Tibial artery (tissue), 4 donors: ENCODE data around the gene UBAC2.

Experiments used
- DNase-seq, 2 donors: peaks; one replicate each; pipeline ENCODE4 v3.0.0-alpha.2; 2019
- H3K27ac ChIP-seq, 2 donors: fragments of 200-600 bp; sonication (generic) in 1 of 2; 1 replicate in 1 of 2; 2 replicates in 1 of 2; pipeline ENCODE4 v1.5.1; 2018 to 2019; ENCODE audit warnings: mild to moderate bottlenecking in 1 of 2
- H3K27me3 ChIP-seq, 2 donors: fragments of 200-600 bp; sonication (generic) in 1 of 2; one replicate each; pipeline versions ENCODE4 v1.5.1 to v1.6.0; 2016 to 2019
- H3K36me3 ChIP-seq, 3 donors: fragments of 200-600 bp; sonication (generic) in 2 of 3; one replicate each; pipeline ENCODE4 v1.5.1; 2016 to 2019; ENCODE audit warnings: mild to moderate bottlenecking in 2 of 3
- H3K4me1 ChIP-seq, 4 donors: fragments of 200-600 bp; sonication (generic) in 2 of 4; 1 replicate in 3 of 4; 2 replicates in 1 of 4; pipeline ENCODE4 v1.5.1; 2016 to 2019
- H3K4me3 ChIP-seq, 2 donors: fragments of 200-600 bp; sonication (generic) in 1 of 2; 1 replicate in 1 of 2; 2 replicates in 1 of 2; pipeline ENCODE4 v1.5.1; 2018 to 2019; ENCODE audit warnings: mild to moderate bottlenecking in 2 of 2
- H3K9me3 ChIP-seq, 3 donors: fragments of 200-600 bp; sonication (generic) in 1 of 3; one replicate each; pipeline ENCODE4 v1.5.1; 2016 to 2019
- intact Hi-C: fragments of 100-400 bp; cut with DNase I; formaldehyde crosslinking; loops from one replicate; pipeline ENCODE4 v1.15.0; 2023; ENCODE audit warnings: low total_unique reads
- TF ChIP-seq, protein P1 (sequence below), 2 experiments: fragments of 200-600 bp in 1 of 2; fragments of 450-650 bp in 1 of 2; IDR thresholded peaks; one replicate each; pipeline ENCODE4 v1.5.1; 2017 to 2019; ENCODE audit warnings: antibody characterized with exemption in 2 of 2, mild to moderate bottlenecking in 1 of 2, moderate library complexity in 1 of 2

The UBAC2 gene

DNA sequence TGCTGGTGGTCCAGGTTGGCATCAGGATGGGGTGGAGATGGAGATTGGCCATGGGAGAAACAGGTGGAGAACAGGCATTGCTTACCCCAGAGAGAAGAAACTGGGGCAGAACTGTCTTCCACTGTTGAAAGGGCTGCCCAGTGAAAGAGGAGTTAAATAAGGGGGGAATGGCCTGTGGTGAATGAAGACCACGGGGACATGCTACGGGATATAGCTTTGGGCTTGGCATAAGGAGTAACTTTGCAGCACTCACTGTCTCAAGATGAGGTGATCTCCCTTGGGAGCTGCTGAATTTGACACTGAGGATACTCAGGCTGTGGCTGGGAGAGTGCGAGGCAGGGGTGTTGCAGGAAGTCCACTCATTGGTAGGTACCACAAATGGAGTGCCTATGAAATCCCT, 68.2 kb downstream of the UBAC2 start:
- no peaks in the 10 kb centered on the region for H3K27me3 ChIP-seq
- H3K36me3 ChIP-seq, result peaks cover 0 to 5% (median 0%) of the 10 kb centered on the region in 3 donors
- H3K4me3 ChIP-seq, result no peak overlapping the region
- intact Hi-C loops, result loop anchor here (2.0 to 5.0 kb wide), 2 partner anchors 92 to 168 kb away; no protein-coding TSS in a partner anchor
- peaks cover 0 to 6% (median 0%) of the 10 kb centered on the region in 3 donors for H3K9me3 ChIP-seq
- DNase-seq, result no peak
- TF ChIP-seq, protein P1, sequence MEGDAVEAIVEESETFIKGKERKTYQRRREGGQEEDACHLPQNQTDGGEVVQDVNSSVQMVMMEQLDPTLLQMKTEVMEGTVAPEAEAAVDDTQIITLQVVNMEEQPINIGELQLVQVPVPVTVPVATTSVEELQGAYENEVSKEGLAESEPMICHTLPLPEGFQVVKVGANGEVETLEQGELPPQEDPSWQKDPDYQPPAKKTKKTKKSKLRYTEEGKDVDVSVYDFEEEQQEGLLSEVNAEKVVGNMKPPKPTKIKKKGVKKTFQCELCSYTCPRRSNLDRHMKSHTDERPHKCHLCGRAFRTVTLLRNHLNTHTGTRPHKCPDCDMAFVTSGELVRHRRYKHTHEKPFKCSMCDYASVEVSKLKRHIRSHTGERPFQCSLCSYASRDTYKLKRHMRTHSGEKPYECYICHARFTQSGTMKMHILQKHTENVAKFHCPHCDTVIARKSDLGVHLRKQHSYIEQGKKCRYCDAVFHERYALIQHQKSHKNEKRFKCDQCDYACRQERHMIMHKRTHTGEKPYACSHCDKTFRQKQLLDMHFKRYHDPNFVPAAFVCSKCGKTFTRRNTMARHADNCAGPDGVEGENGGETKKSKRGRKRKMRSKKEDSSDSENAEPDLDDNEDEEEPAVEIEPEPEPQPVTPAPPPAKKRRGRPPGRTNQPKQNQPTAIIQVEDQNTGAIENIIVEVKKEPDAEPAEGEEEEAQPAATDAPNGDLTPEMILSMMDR (IDR thresholded peaks at IDR 0.05), result no peak
- no peak overlapping the region for H3K27ac ChIP-seq
- no peaks in the 10 kb centered on the region for H3K4me1 ChIP-seq

GRCh38 chr13:99269627-99270241, 69.1 kb downstream of the UBAC2 start:
- Histone ChIP-seq H3K9me3 (peaks cover 0 to 6% (median 0%) of the 10 kb centered on the region in 3 donors), H3K27ac (no peak overlapping the region), H3K36me3 (peaks cover 0 to 5% (median 0%) of the 10 kb centered on the region in 3 donors), H3K4me3 (no peak overlapping the region), H3K4me1 (no peaks in the 10 kb centered on the region), H3K27me3 (no peaks in the 10 kb centered on the region)
- DNase-seq, result no peak
- TF ChIP-seq, protein P1 (IDR thresholded peaks at IDR 0.05), result peak; percentile 63 to 64
- intact Hi-C loops, result loop anchor here (2.0 to 5.0 kb wide), 2 partner anchors 92 to 167 kb away; no protein-coding TSS in a partner anchor

DNA sequence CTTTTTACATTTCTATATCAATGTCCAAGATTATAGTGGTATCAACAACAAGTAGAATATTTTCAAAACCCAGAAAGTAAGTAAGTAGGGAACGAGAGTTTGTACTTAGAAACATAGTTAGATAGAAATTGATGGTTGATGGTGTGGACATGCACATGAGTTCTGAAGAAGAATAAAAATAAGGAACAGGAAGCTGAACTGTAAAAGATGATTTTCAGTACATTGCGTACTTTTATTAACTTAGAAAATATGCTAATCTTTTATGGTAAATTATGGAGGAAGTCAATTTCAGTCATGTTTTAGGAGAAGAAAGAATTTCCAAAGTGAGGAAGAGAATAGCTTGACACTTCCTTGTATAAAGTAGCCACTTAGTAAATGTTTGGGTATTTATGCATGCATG, 69.9 kb downstream of the UBAC2 start:
- intact Hi-C loops, result no loop called here
- TF ChIP-seq, protein P1 (IDR thresholded peaks at IDR 0.05), result no peak
- no peaks in the 10 kb centered on the region for H3K4me1 ChIP-seq

GRCh38 chr13:99271249-99271648, 70.6 kb downstream of the UBAC2 start:
- no peaks in the 10 kb centered on the region for H3K4me1 ChIP-seq
- intact Hi-C loops, result no loop called here
- peaks cover 0 to 5% (median 0%) of the 10 kb centered on the region in 3 donors for H3K36me3 ChIP-seq
- no peak for DNase-seq
- no peaks in the 10 kb centered on the region for H3K27me3 ChIP-seq
- peaks cover 0 to 6% (median 0%) of the 10 kb centered on the region in 3 donors for H3K9me3 ChIP-seq
- no peak overlapping the region for H3K27ac ChIP-seq
- TF ChIP-seq, protein P1 (IDR thresholded peaks at IDR 0.05), result no peak
- no peak overlapping the region for H3K4me3 ChIP-seq

More for the DNA sequence above, 69.9 kb downstream of the UBAC2 start:
- no peak for DNase-seq
- Histone ChIP-seq H3K36me3 (peaks cover 0 to 5% (median 0%) of the 10 kb centered on the region in 3 donors), H3K4me3 (no peak overlapping the region), H3K27ac (no peak overlapping the region), H3K9me3 (peaks cover 0 to 6% (median 0%) of the 10 kb centered on the region in 3 donors), H3K27me3 (no peaks in the 10 kb centered on the region)

- intact Hi-C loops, result no loop called here
- H3K36me3 ChIP-seq, result peaks cover 0 to 5% (median 0%) of the 10 kb centered on the region in 3 donors
- peaks cover 0 to 6% (median 0%) of the 10 kb centered on the region in 3 donors for H3K9me3 ChIP-seq
- DNase-seq, result no peak
- H3K27me3 ChIP-seq, result no peaks in the 10 kb centered on the region
- TF ChIP-seq, protein P1 (IDR thresholded peaks at IDR 0.05), result no peak
- H3K4me1 ChIP-seq, result no peaks in the 10 kb centered on the region
- no peak overlapping the region for H3K27ac ChIP-seq
- H3K4me3 ChIP-seq, result no peak overlapping the region
Measured at GRCh38 chr13:99272481-99272880, 71.8 kb downstream of the UBAC2 start.
